Peyer's patch (tissue), 4 donors: Measurements from ENCODE around the gene ATP2B1. TPM values are rescaled to one million over a fixed set of nuclear protein-coding genes. Genes with fewer than 3 reads are reported as not detected.

ENCODE experiments used
- DNase-seq, 3 donors: peaks; one replicate each; pipeline ENCODE4 v3.0.0-alpha.2; 2017 to 2019
- H3K27ac ChIP-seq, 4 donors: fragments of 200-600 bp; sonication (generic); one replicate each; pipeline ENCODE4 v1.5.1; 2016 to 2019
- H3K27me3 ChIP-seq, 2 donors: fragments of 200-600 bp; sonication (generic); one replicate each; pipeline ENCODE4 v1.5.1; 2019
- H3K36me3 ChIP-seq, 3 donors: fragments of 200-600 bp; sonication (generic); one replicate each; pipeline ENCODE4 v1.5.1; 2016 to 2019
- H3K4me1 ChIP-seq, 4 donors: fragments of 200-600 bp; sonication (generic); one replicate each; pipeline ENCODE4 v1.5.1; 2016 to 2019
- H3K4me3 ChIP-seq, 4 donors: fragments of 200-600 bp; sonication (generic); 1 replicate in 3 of 4; 2 replicates in 1 of 4; pipeline ENCODE4 v1.5.1; 2016 to 2019; ENCODE audit warnings: mild to moderate bottlenecking in 1 of 4
- H3K9me3 ChIP-seq, 4 donors: fragments of 200-600 bp; sonication (generic); one replicate each; pipeline ENCODE4 v1.5.1; 2016 to 2019; ENCODE audit warnings: mild to moderate bottlenecking in 1 of 4
- POLR2A ChIP-seq, 2 donors: fragments of 450-650 bp; IDR thresholded peaks; one replicate each; pipeline ENCODE4 v1.5.1; 2017; ENCODE audit warnings: antibody characterized with exemption in 2 of 2, mild to moderate bottlenecking in 2 of 2, moderate library complexity in 2 of 2
- total RNA-seq, 4 donors: library from RNA; depleted of rRNA; stranded (reverse); fragments of >200 nt; gene quantifications; one replicate each; pipeline ENCODE4 v1.1.0, GENCODE V29; 2016
- TF ChIP-seq, protein P1 (sequence below), 6 experiments: fragments of 450-650 bp in 4 of 6; fragments of 200-600 bp in 2 of 6; sonication (generic) in 1 of 6; IDR thresholded peaks; one replicate each; pipeline ENCODE4 v1.5.1; 2017 to 2019; ENCODE audit warnings: antibody characterized with exemption in 6 of 6, mild to moderate bottlenecking in 3 of 6, moderate library complexity in 1 of 6

The ATP2B1 gene
- total RNA-seq, 4 donors from 2014 or later, result 79.2 to 117 (median 85.7) TPM

DNA sequence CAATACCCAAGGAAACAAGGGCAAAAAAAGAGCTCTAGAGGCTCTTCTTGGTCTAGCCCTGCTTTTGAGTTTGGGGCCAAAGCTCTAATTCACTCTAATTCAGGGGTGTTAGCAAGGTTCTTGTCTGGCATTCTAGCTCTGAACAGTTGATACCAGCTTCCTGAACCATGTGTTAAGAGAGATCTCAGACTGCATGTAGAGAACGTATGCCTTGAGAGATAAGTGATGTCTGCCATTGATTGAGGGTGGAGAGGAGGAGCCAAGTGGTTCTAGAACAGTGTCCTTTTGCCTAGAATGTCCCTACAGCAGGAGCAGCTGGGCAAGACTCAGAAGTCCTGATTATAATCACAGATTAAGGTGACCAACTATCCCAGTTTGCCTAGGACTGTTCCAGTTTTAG, 164.6 kb downstream of the ATP2B1 start:
- no peak overlapping the region for H3K4me3 ChIP-seq
- DNase-seq, result no peak
- H3K27ac ChIP-seq, result no peak overlapping the region
- peaks cover 0 to 10% (median 0%) of the 10 kb centered on the region in 4 donors for H3K4me1 ChIP-seq
- no peaks in the 10 kb centered on the region for H3K9me3 ChIP-seq
- TF ChIP-seq, protein P1, sequence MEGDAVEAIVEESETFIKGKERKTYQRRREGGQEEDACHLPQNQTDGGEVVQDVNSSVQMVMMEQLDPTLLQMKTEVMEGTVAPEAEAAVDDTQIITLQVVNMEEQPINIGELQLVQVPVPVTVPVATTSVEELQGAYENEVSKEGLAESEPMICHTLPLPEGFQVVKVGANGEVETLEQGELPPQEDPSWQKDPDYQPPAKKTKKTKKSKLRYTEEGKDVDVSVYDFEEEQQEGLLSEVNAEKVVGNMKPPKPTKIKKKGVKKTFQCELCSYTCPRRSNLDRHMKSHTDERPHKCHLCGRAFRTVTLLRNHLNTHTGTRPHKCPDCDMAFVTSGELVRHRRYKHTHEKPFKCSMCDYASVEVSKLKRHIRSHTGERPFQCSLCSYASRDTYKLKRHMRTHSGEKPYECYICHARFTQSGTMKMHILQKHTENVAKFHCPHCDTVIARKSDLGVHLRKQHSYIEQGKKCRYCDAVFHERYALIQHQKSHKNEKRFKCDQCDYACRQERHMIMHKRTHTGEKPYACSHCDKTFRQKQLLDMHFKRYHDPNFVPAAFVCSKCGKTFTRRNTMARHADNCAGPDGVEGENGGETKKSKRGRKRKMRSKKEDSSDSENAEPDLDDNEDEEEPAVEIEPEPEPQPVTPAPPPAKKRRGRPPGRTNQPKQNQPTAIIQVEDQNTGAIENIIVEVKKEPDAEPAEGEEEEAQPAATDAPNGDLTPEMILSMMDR (IDR thresholded peaks at IDR 0.05), result no peak
- TF ChIP-seq POLR2A (IDR thresholded peaks at IDR 0.05), result no peak
- H3K36me3 ChIP-seq, result no peaks in the 10 kb centered on the region
- no peaks in the 10 kb centered on the region for H3K27me3 ChIP-seq

DNA sequence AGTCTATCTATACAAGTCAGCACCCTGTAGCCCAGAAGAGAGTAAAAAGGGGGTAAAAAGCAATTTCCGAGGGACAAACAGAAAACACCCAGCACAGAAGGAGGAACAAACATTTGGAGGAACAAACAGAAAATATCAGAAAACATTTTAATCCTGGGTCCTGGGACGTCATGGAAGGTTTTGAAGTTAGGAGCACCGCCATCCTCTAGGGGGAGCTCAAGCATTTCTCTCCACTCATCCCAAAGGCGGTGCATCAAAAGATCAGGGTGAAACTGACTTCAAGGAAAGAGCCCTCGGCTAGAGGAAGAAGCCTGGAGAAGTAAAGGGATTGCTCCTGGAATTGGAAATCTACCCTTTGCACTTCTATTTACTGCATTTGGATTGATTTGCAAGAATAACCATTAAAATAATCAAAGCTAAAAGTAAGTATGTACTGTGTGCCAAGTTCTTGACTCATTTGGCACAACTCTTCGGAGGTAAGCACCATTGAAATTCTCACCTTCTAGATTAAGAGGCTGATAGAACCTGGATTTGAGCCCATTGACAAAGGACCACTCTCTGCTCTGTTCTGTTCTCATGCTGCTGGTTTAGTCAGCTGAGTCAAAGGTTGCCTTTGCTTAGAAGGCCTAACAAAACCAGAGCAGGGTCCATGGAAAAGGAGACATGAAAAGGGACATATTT, 165.6 kb downstream of the ATP2B1 start:
- no peaks in the 10 kb centered on the region for H3K36me3 ChIP-seq
- TF ChIP-seq, protein P1 (IDR thresholded peaks at IDR 0.05), result peak; percentile 56 to 94 (median 90)
- TF ChIP-seq POLR2A (IDR thresholded peaks at IDR 0.05), result no peak
- no peak overlapping the region for H3K27ac ChIP-seq
- H3K9me3 ChIP-seq, result no peaks in the 10 kb centered on the region
- H3K27me3 ChIP-seq, result no peaks in the 10 kb centered on the region
- peaks cover 0 to 16% (median 0%) of the 10 kb centered on the region in 4 donors for H3K4me1 ChIP-seq
- H3K4me3 ChIP-seq, result no peak overlapping the region
- DNase-seq, result peak in 2 of 3 donors; percentile 63 to 88

DNA sequence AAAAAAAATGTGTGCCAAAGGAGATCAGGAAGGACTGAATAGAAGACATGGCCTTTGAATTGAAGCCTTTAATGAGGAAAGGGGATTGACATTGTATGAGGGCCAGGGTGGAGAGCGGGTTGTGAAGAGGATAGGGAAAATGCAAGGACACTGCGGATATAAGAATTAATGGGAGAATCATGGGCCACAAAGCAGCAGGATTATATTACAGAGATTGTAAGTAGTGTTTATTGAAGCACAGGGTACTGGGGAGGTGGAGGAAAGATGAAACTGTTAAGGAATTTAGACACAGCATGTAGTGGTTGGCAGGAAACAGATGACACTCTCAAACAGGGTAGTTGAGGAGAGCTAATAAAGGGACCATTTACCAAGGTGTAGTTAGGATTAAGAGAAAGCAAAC, 166.4 kb downstream of the ATP2B1 start:
- no peaks in the 10 kb centered on the region for H3K27me3 ChIP-seq
- TF ChIP-seq POLR2A (IDR thresholded peaks at IDR 0.05), result no peak
- TF ChIP-seq, protein P1 (IDR thresholded peaks at IDR 0.05), result no peak

DNA sequence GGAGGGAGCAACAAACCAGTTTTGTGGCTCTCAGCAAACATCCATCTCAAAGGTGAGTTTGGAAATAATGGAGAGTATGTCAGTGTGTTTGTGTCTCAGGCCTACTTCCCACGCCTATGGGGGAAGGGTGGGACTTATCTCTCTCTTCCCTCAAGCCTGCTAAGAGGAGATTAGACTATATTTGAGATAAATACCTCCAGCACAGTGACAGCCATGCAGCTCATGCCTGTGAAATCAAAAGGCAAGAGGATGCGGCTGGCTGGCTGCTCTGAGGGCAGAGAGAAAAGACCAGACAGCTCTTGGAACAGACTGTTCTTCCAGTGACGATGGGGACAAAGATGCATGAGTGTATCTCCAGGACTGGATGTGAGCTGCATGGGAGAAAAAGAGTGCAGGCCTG, 168.1 kb downstream of the ATP2B1 start:
- Histone ChIP-seq H3K4me3 (no peak overlapping the region), H3K9me3 (no peaks in the 10 kb centered on the region), H3K27me3 (no peaks in the 10 kb centered on the region), H3K4me1 (peaks cover 0 to 19% (median 0%) of the 10 kb centered on the region in 4 donors), H3K36me3 (no peaks in the 10 kb centered on the region), H3K27ac (no peak overlapping the region)
- TF ChIP-seq, protein P1 (IDR thresholded peaks at IDR 0.05), result no peak
- TF ChIP-seq POLR2A (IDR thresholded peaks at IDR 0.05), result no peak
- DNase-seq, result no peak

More for the DNA sequence above, 166.4 kb downstream of the ATP2B1 start:
- Histone ChIP-seq H3K4me3 (no peak overlapping the region), H3K9me3 (no peaks in the 10 kb centered on the region), H3K4me1 (peaks cover 0 to 19% (median 0%) of the 10 kb centered on the region in 4 donors), H3K27ac (no peak overlapping the region), H3K36me3 (no peaks in the 10 kb centered on the region)
- no peak for DNase-seq

DNA sequence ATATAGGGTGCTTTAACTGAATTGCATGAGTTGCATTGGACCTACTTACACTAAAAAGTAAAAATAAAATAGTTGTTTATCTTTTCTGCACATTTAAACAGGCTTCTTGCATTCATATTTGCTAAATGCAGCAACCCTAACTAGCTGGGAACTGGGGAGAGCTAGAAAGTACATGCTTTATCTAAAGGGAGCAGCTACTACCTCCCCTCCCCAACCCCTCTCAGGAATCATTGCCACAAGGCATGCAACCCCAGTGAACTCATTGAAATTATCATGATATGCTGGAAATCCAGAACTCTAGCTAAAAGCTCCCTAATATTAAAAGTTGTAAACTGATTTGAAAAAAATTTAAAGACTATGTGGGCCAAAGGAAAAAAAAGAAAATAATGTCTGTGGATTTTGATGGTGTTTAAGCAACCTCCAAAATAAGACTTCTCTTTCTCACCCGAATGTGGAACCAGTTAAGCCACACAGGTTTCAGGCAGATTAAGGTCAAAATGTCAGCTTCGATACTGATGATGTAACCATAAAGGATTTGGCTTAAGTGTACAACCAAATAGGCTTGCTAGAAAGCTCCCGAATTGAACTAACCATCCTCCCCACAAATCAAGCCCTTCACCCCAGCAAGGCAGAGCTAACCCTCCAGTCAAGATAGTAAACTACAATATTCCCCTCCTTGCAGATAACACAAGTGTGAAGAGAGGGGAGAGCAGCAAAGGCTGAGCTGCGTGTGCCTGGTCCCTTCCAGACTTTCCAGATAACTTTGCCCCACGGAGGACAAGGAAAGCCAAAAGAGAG, 169.0 kb downstream of the ATP2B1 start:
- TF ChIP-seq POLR2A (IDR thresholded peaks at IDR 0.05), result no peak
- TF ChIP-seq, protein P1 (IDR thresholded peaks at IDR 0.05), result no peak

More for the DNA sequence above, 169.0 kb downstream of the ATP2B1 start:
- Histone ChIP-seq H3K9me3 (no peaks in the 10 kb centered on the region), H3K4me3 (no peak overlapping the region), H3K27me3 (no peaks in the 10 kb centered on the region), H3K4me1 (peaks cover 0 to 16% (median 0%) of the 10 kb centered on the region in 4 donors), H3K27ac (no peak overlapping the region), H3K36me3 (no peaks in the 10 kb centered on the region)
- no peak for DNase-seq
